DMS114 treated with DMSO at 0.1 percent for 48 hours (cell line): ENCODE measurements around the gene RND2.

ENCODE experiments used
- DNase-seq: peaks from one replicate; lab custom pipeline; 2025; ENCODE audit not compliant: unreplicated experiment; lab: John Stamatoyannopoulos, UW

RND2 gene

DNA sequence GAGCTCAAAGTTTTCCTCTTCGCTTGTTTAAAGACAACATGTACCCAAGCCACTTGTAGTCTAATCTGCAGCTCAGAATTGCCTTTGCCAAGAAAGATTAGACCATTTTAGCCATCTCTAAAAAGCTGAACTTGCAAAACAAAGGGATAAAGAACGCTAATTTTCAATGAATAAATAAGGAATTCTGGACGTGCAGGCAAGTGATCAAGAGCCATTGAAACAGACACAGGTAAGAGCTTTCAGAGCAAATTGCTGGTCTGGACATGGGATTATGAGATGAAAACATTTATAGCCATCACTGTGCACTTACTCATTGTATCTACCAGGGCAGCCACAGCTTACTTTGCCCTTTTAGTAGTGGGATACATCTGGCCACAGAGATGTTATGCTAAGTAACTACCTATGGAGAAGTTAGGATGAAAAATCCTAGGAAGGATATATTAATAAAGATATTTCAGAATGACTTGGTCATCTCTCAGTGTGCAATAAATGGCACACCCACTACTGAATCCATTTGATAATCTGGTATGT, 44.4 kb downstream of the RND2 start:
- no peak for DNase-seq

DNA sequence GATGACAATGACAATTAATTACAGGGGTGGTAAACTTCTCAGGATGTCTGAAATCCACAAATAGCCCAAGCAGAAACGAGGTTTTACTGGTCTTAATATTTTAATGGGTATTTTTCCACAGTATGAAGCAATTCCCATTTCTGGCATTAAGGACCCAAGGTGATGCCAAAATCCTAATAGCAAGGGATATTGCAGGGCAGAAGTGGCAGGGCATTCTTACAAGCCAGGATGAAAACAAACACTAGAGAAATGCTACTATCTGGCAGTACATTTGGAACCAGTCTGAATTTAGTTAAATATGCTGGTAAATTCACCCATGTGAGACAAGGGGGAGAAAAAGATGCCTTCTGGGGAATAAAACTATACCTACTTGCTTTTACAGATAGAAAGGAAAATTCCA, 45.2 kb downstream of the RND2 start:
- no peak for DNase-seq

DNA sequence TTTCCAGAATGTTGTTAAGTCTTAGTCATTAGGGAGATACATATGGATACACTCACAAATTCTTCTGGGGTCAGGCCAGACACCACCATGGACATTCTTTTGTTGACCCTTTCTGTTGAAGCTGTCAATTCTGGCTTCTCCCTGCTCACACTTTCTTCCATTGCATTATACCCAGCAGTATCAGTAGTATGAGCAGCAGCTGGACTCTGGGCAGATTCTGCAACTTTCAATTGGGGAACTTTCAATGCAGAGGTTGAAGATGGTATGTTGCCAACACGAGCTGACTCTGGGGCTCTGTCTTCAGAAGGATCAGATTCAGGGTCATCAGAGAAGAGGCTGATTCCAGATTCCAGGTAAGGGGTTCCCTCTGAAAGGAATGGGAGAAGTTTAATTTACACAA, 45.8 kb downstream of the RND2 start:
- DNase-seq, result no peak

DNA sequence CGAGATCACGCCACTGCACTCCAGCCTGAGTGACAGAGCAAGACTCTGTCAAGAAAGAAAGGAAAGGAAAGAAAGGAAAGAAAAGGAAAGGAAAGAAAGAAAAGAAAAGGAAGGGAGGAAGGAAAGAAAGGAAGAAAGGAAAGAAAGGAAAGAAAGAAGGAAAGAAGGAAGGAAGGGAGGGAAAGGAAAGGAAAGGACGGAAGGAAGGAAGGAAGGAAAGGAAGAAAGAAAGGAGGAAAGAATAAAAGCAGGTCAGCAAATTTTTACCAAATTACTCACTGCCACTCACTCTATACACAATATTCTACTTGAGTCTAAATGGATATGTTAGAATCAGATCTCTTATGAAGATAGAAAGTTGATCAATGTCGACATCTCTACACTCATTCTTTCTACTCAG, 49.8 kb downstream of the RND2 start:
- DNase-seq, result no peak

DNA sequence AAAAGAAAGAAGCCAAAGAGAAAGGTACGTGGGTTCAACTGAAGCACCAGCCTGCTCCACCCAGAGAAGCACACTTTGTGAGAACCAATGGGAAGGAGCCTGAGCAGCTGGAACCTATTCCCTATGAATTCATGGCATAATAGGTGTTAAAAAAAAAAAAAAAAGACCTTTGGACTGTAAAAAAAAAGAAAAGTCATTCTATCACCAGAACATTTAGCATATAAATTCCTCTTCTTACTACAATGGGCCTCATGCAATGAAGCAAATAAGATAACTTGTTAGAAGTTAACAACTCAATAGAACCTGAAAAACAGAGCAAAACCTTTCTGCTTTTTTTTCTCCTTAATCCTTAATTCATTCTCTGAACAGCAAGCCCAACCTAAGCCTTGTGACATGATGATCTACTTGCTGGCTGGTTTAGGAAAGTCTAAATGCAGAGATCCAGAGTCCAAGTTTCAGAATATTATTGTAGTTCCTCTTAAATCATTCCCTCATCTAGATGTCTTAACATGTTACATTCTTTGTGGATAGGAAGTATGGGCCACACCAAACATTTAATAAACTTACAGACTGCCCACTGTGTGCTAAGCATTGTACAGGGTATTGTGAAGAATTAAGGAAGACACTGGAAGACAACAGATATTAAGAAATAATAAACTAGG, 54.7 kb downstream of the RND2 start:
- DNase-seq, result no peak
